Coronary artery (tissue), 2 donors: ENCODE results near the gene CNGA2.

Experiments used
- DNase-seq: peaks from one replicate; pipeline ENCODE4 v3.0.0-alpha.2; 2017; ENCODE audit warnings: low spot score
- H3K27ac ChIP-seq, 2 donors: fragments of 200-600 bp; sonication (generic); one replicate each; pipeline ENCODE4 v1.5.1; 2016 to 2019
- H3K4me3 ChIP-seq: fragments of 200-600 bp; sonication (generic); 2 replicates; pipeline ENCODE4 v1.5.1; 2016; ENCODE audit warnings: mild to moderate bottlenecking, moderate library complexity
- CTCF ChIP-seq: fragments of 200-600 bp; sonication (generic); IDR thresholded peaks from one replicate; pipeline ENCODE4 v1.5.1; 2019; ENCODE audit warnings: antibody characterized with exemption

The CNGA2 gene

GRCh38 chrX:151793886-151794285, 59.3 kb downstream of the CNGA2 start:
- DNase-seq: no peak
- no peak overlapping the region for H3K27ac ChIP-seq
- no peak for TF ChIP-seq CTCF
- H3K4me3 ChIP-seq: no peak overlapping the region
